HG03442 (cell line): ENCODE measurements around the gene PPP1R37.

ENCODE experiments used
- ATAC-seq: cut with Tn5 transposase; IDR thresholded peaks from one replicate; pipeline ENCODE4 v1.9.1; 2021; ENCODE audit warnings: mild to moderate bottlenecking, moderate library complexity; ENCODE audit not compliant: unreplicated experiment

Gene PPP1R37

DNA sequence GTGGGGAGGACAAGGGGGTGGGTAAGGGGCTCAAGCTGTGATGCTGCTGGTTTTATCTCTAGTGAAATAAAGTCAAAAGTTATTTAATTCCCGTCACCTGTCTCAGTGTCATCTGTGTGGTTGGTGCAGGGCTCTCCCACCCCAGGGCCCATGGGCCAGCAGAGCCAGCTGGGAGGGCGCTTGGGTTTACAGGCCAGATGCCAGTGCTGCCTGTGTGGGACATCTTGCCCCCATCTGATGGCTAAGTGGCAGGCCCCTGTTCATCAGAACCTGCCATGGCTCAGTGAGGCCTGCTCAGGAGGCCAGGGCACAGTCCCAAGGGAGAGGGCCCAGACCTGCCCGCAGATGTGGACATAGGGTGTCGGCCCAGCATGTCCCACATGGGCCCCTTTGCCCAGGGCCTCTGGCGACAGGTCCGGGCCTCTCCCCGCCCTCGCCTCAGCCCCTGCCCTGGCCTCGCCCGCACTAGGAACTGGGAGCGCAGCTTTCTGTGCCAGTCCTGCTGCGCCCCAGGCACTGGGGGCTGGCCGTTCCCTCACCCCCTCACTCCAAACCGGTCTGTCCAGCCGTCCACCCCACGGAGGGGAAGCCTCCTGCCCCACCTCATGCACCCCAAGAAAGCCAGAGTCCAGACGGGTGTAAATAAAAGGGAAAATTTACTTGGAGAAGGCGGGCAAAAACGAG, 22.0 kb upstream of the PPP1R37 start:
- no peak for ATAC-seq

DNA sequence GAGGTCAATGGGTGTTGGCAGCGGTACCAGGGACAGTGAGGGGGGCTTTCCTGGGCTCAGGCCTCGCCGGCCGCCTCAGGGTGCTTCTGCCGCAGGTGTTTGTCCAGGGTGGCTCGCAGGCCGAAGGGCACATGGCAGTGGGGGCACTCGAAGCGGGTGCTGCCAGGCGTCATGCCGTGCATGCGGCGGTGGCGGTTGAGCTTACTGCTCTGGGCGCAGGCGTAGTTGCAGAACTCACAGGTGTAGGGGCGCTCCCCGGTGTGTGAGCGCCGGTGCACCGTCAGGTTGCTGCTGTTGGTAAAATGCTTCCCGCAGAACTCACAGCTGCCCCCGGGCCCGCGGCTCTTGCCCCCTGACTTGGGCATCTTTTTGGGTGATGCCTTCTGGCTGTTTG, 21.4 kb upstream of the PPP1R37 start:
- ATAC-seq: no peak

GRCh38 chr19:45071969-45072790, 20.8 kb upstream of the PPP1R37 start:
- ATAC-seq: no peak

GRCh38 chr19:45074744-45075300, 18.2 kb upstream of the PPP1R37 start:
- no peak for ATAC-seq

GRCh38 chr19:45075301-45076028, 17.5 kb upstream of the PPP1R37 start:
- ATAC-seq: peak; percentile 59

- ATAC-seq: peak; percentile 44
Observed at GRCh38 chr19:45076029-45076850, 16.7 kb upstream of the PPP1R37 start, which contains the start of gene ZNF296. ZNF296 (minus strand) TSS chr19:45076478; CDS start chr19:45076373, 105 bp downstream.

GRCh38 chr19:45076851-45077730, 15.9 kb upstream of the PPP1R37 start:
- ATAC-seq: no peak

DNA sequence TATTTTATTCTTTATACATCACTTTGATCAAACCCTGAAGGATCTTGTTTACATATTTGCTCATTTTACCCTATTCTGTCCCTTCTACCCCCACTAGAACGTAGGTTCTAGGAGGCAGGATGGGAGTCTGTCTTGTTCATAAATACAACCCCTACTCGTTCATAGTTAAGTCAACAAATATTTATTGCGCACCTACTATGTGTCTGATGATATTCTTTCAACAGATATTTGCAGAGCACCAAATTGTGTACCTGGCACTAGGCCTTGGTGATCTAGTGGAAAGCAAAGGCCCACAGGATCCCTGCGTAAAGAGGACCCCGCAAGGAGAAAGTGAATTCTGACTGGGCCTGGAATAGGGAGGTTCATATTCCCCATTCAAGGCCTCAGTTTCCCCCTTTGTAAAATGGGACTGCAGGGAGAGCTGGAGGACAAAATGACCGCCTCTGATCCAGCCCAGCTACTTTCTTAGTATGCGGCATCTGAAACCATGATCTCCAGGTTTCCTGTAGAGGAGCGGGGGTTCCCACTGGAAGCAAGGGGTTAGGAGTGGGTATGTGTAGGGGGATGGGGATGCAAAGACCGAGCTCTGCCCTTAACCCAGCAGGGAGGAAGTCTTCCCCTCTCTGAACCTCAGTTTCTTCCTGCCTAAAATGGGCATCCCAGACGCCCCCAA, 14.5 kb upstream of the PPP1R37 start:
- ATAC-seq: no peak

- no peak for ATAC-seq
Observed at GRCh38 chr19:45079063-45079910, 13.7 kb upstream of the PPP1R37 start, which contains the start of gene GEMIN7. GEMIN7 (plus strand) TSS chr19:45079260; CDS start chr19:45090115, 10,855 bp downstream.

GRCh38 chr19:45079911-45080370, 13.0 kb upstream of the PPP1R37 start:
- no peak for ATAC-seq

- ATAC-seq: no peak
Observed at GRCh38 chr19:45082170-45082569, 10.8 kb upstream of the PPP1R37 start.

GRCh38 chr19:45086480-45086879, 6.5 kb upstream of the PPP1R37 start:
- no peak for ATAC-seq

DNA sequence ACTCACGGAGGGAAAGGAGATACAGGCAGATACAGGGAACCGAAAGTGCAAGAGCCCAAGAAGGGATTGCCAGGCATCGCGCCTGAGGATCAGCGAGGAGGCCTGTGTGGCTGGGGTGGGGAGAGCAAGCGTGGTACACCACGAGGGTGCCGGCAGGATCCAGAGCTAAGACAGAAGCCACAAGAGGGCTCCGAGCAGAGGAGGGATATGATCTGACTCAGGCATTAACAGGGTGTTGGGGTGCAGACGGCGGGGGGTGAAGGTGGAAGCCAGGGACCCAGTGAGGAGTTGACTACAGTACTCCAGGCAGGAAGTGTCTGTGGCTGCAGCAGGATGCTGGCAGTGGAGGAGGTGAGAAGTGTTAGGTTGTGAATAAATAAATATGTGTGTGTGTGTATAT, 5.4 kb upstream of the PPP1R37 start:
- ATAC-seq: no peak

DNA sequence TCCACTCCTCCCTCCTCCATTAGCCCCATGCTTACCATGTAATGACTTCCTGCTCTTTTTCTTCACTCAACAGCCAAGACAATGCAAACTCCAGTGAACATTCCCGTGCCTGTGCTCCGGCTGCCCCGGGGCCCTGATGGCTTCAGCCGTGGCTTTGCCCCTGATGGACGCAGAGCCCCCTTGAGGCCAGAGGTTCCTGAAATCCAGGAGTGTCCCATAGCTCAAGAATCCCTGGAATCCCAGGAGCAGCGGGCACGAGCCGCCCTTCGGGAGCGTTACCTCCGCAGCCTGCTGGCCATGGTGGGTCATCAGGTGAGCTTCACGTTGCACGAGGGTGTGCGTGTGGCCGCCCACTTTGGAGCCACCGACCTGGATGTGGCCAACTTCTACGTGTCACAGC, 2.9 kb upstream of the PPP1R37 start:
- ATAC-seq: no peak

DNA sequence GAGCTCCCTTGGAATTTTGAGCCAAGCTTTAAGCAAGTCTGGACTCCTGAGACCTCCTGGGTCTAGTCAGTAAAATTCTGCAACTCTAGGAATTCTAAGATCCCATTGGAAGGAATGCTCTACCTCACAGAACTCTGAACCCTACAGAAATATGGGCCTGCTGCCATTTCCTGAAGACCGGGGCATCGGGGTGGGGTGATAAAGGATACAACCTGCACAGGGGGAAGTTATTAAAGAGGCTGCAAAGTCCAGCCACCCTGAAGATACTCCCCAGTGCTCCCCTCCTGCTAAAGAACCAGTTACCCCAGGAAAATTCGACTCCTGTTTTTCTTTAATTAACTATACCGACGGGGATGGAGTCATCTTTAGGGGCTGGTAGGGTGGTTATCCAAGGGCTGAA, 2.4 kb upstream of the PPP1R37 start:
- ATAC-seq: no peak

- peak; percentile 61 for ATAC-seq
Observed at GRCh38 chr19:45091031-45091923, 1.7 kb upstream of the PPP1R37 start.

- no peak for ATAC-seq
Observed at GRCh38 chr19:45094137-45094536, 1.2 kb downstream of the PPP1R37 start.
